GM19452 (cell line): Measurements from ENCODE around the gene LPP.
"Not testable (repeated sequence)": the region's sequence is repeated elsewhere in the genome, so short reads cannot be mapped to it uniquely, and the experiment has no call there.

Experiments
- ATAC-seq: cut with Tn5 transposase; IDR thresholded peaks from one replicate; pipeline ENCODE4 v1.9.1; 2021; ENCODE audit not compliant: unreplicated experiment

Gene LPP

GRCh38 chr3:188605905-188606304 lies 451.9 kb downstream of the LPP start:
- no peak for ATAC-seq

GRCh38 chr3:188607805-188608315 lies 453.9 kb downstream of the LPP start:
- ATAC-seq = no peak

- ATAC-seq = no peak
These were observed 454.4 kb downstream of the LPP start for GRCh38 chr3:188608401-188608800.

- not testable (repeated sequence) for ATAC-seq
These were observed 459.8 kb downstream of the LPP start for GRCh38 chr3:188613721-188614120.

GRCh38 chr3:188617270-188617669 lies 463.3 kb downstream of the LPP start:
- no peak for ATAC-seq

- ATAC-seq = no peak
These were observed 464.2 kb downstream of the LPP start for GRCh38 chr3:188617988-188618701.

- ATAC-seq = no peak
These were observed 466.8 kb downstream of the LPP start for GRCh38 chr3:188620752-188621151.

GRCh38 chr3:188624384-188624783 lies 470.4 kb downstream of the LPP start:
- ATAC-seq = no peak

GRCh38 chr3:188624828-188625227 lies 470.9 kb downstream of the LPP start:
- no peak for ATAC-seq

- no peak for ATAC-seq
These were observed 473.7 kb downstream of the LPP start for GRCh38 chr3:188627652-188628051.

GRCh38 chr3:188631291-188632010 lies 477.5 kb downstream of the LPP start:
- ATAC-seq = no peak

GRCh38 chr3:188633206-188633605 lies 479.2 kb downstream of the LPP start:
- no peak for ATAC-seq

GRCh38 chr3:188634285-188634684 lies 480.3 kb downstream of the LPP start:
- ATAC-seq = no peak

GRCh38 chr3:188635258-188636042 lies 481.5 kb downstream of the LPP start:
- no peak for ATAC-seq

- ATAC-seq = not testable (repeated sequence)
These were observed 482.3 kb downstream of the LPP start for GRCh38 chr3:188636292-188636691.

- ATAC-seq = no peak
These were observed 487.1 kb downstream of the LPP start for GRCh38 chr3:188641076-188641475.

GRCh38 chr3:188643736-188644135 lies 489.8 kb downstream of the LPP start:
- no peak for ATAC-seq

- ATAC-seq = no peak
These were observed 492.6 kb downstream of the LPP start for GRCh38 chr3:188646592-188646991.

GRCh38 chr3:188647237-188647636 lies 493.3 kb downstream of the LPP start:
- no peak for ATAC-seq

- ATAC-seq = no peak
These were observed 495.6 kb downstream of the LPP start for GRCh38 chr3:188649521-188649920.

- no peak for ATAC-seq
These were observed 502.4 kb downstream of the LPP start for GRCh38 chr3:188656196-188656982.
